Ascending aorta (tissue), 2 donors: ENCODE data around the gene SEMA4F. TPM values are rescaled to one million over a fixed set of nuclear protein-coding genes. Genes with fewer than 3 reads are reported as not detected.
A peak's percentile ranks its signal among the peaks of the same experiment; 100 is the strongest.

Source experiments
- DNase-seq, 2 donors: peaks; one replicate each; pipeline ENCODE4 v3.0.0-alpha.2; 2019; ENCODE audit warnings: low spot score in 2 of 2
- H3K27ac ChIP-seq, 2 donors: fragments of 200-600 bp; sonication (generic); one replicate each; pipeline ENCODE4 v1.5.1; 2016 to 2017; ENCODE audit warnings: mild to moderate bottlenecking in 1 of 2
- H3K27me3 ChIP-seq: fragments of 200-600 bp; sonication (generic); one replicate; pipeline ENCODE4 v1.5.1; 2017
- H3K36me3 ChIP-seq, 2 donors: fragments of 200-600 bp; sonication (generic); one replicate each; pipeline ENCODE4 v1.5.1; 2016
- H3K4me1 ChIP-seq, 2 donors: fragments of 200-600 bp; sonication (generic); one replicate each; pipeline ENCODE4 v1.5.1; 2016 to 2017; ENCODE audit warnings: mild to moderate bottlenecking in 1 of 2
- H3K4me3 ChIP-seq, 2 donors: fragments of 200-600 bp; sonication (generic); one replicate each; pipeline ENCODE4 v1.5.1; 2016 to 2017; ENCODE audit warnings: mild to moderate bottlenecking in 1 of 2
- H3K9me3 ChIP-seq, 2 donors: fragments of 200-600 bp; sonication (generic); one replicate each; pipeline ENCODE4 v1.5.1; 2016
- intact Hi-C: fragments of 100-400 bp; cut with DNase I; formaldehyde crosslinking; loops from one replicate; pipeline ENCODE4 v1.15.1; 2023
- total RNA-seq: library from RNA; depleted of rRNA; stranded (reverse); fragments of >200 nt; gene quantifications from one replicate; pipeline ENCODE4 v1.1.0, GENCODE V29; 2016
- TF ChIP-seq, protein P1 (sequence below), 3 experiments: fragments of 200-600 bp in 2 of 3; fragments of 450-650 bp in 1 of 3; sonication (generic) in 2 of 3; IDR thresholded peaks; one replicate each; pipeline ENCODE4 v1.5.1; 2016 to 2019; ENCODE audit warnings: antibody characterized with exemption in 3 of 3, mild to moderate bottlenecking in 1 of 3, moderate library complexity in 1 of 3

SEMA4F gene
- total RNA-seq, 1 donor from 2014 or later, result 0.32 TPM

GRCh38 chr2:74646834-74647482, 7.1 kb upstream of the SEMA4F start:
- Histone ChIP-seq H3K27me3 (peaks cover 8% of the 10 kb centered on the region), H3K9me3 (no peaks in the 10 kb centered on the region), H3K27ac (no peak overlapping the region), H3K4me3 (no peak overlapping the region), H3K36me3 (no peaks in the 10 kb centered on the region), H3K4me1 (no peaks in the 10 kb centered on the region)
- intact Hi-C loops, result no loop called here
- TF ChIP-seq, protein P1, sequence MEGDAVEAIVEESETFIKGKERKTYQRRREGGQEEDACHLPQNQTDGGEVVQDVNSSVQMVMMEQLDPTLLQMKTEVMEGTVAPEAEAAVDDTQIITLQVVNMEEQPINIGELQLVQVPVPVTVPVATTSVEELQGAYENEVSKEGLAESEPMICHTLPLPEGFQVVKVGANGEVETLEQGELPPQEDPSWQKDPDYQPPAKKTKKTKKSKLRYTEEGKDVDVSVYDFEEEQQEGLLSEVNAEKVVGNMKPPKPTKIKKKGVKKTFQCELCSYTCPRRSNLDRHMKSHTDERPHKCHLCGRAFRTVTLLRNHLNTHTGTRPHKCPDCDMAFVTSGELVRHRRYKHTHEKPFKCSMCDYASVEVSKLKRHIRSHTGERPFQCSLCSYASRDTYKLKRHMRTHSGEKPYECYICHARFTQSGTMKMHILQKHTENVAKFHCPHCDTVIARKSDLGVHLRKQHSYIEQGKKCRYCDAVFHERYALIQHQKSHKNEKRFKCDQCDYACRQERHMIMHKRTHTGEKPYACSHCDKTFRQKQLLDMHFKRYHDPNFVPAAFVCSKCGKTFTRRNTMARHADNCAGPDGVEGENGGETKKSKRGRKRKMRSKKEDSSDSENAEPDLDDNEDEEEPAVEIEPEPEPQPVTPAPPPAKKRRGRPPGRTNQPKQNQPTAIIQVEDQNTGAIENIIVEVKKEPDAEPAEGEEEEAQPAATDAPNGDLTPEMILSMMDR (IDR thresholded peaks at IDR 0.05), result no peak
- no peak for DNase-seq

- Histone ChIP-seq H3K27ac (no peak within 1 kb of the TSS), H3K4me1 (no peaks in the 10 kb centered on the region), H3K4me3 (peak within 1 kb of the TSS in 1 of 2 donors; percentile 40), H3K36me3 (no peaks in the 10 kb centered on the region), H3K27me3 (peaks cover 8% of the 10 kb centered on the region), H3K9me3 (no peaks in the 10 kb centered on the region)
- TF ChIP-seq, protein P1 (IDR thresholded peaks at IDR 0.05), result no peak
- intact Hi-C loops, result no loop called here
- DNase-seq, result no peak
Measured at GRCh38 chr2:74648009-74648443, 6.0 kb upstream of the SEMA4F start, which contains the start of gene M1AP. TSS of gene M1AP (minus strand) at chr2:74648330. CDS start at chr2:74640275, 8,055 bp downstream.

GRCh38 chr2:74653589-74653984, 460 bp upstream of the SEMA4F start:
- TF ChIP-seq, protein P1 (IDR thresholded peaks at IDR 0.05), result no peak
- no peak for DNase-seq
- Histone ChIP-seq H3K36me3 (no peaks in the 10 kb centered on the region), H3K4me1 (no peaks in the 10 kb centered on the region), H3K4me3 (peak overlapping the region; percentile 81 to 95), H3K9me3 (no peaks in the 10 kb centered on the region), H3K27me3 (peaks cover under 1% of the 10 kb centered on the region), H3K27ac (no peak overlapping the region)
- intact Hi-C loops, result loop anchor here (5.0 kb wide), 2 partner anchors 121 to 179 kb away; partner anchors contain the start of gene HK2

GRCh38 chr2:74655579-74655978, 1.5 kb downstream of the SEMA4F start:
- Histone ChIP-seq H3K36me3 (no peaks in the 10 kb centered on the region), H3K4me1 (no peaks in the 10 kb centered on the region), H3K27ac (no peak overlapping the region), H3K4me3 (no peak overlapping the region), H3K9me3 (no peaks in the 10 kb centered on the region), H3K27me3 (no peaks in the 10 kb centered on the region)
- no peak for DNase-seq
- intact Hi-C loops, result no loop called here
- TF ChIP-seq, protein P1 (IDR thresholded peaks at IDR 0.05), result no peak

- no peaks in the 10 kb centered on the region for H3K27me3 ChIP-seq
- no peaks in the 10 kb centered on the region for H3K4me1 ChIP-seq
- peaks cover 0 to 6% of the 10 kb centered on the region in 2 donors for H3K36me3 ChIP-seq
- TF ChIP-seq, protein P1 (IDR thresholded peaks at IDR 0.05), result no peak
- intact Hi-C loops, result no loop called here
- H3K27ac ChIP-seq, result no peak overlapping the region
- no peaks in the 10 kb centered on the region for H3K9me3 ChIP-seq
- DNase-seq, result no peak
- no peak overlapping the region for H3K4me3 ChIP-seq
Measured at GRCh38 chr2:74658516-74658915, 4.5 kb downstream of the SEMA4F start.
